Measurements from ENCODE around the gene MED1.
"Not testable (repeated sequence)": the region's sequence is repeated elsewhere in the genome, so short reads cannot be mapped to it uniquely, and the experiment has no call there.

MED1 gene

DNA sequence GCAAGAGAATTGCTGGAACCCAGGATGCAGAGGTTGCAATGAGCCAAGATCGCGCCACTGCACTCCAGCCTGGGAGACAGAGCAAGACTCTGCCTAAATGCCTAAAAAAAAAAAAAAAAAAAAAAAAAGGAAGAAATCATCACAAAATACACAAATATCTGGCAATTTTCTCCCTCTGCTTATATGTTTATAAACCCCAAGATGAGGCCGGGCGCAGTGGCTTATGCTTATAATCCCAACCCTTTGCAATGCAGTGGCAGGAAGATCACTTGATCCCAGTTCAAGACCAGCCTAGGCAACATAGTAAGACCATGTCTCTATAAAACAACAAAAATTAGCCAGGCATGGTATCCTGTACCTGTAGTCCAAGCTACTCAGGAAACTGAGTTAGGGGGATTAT, 21.5 kb downstream of the MED1 start:
- no peak for DNase-seq

DNA sequence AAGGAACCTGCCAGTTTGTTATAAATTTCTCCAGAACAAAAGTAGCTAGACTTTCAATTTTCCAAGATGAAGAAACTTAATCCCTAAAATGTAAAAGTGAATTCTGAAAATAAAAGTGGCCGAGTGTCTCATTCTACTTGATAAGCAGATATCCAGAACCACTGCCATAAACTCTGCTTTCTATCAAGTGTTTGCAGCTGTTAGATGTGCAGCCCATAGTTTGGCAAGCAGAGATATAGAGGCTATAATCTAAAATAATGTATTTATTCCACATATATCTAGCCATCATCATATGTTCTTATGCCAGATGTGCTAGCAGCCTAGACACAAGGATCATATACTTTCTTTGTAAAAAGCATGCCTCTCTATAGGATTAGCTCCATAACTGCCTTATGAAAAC, 34.9 kb downstream of the MED1 start:
- DNase-seq, result no peak

DNA sequence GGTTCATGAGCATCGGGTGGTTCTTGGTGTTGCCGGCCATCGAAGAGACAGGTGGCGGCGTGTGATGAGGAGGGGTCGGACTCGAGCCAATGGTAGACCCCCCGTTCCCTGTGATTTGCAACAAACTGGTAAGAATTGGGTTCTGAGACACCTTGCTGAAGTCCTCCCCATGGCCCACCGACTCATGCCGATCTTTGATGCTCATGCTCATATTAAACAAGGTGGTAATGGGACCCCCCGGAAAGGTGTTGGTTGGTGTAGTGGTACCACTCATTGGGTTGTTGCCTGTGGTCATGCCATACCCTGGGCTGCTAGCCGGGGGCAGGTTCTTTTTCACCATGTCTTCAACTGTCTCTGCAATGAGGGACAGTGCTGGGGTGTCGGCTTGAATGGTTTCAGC, 40.8 kb downstream of the MED1 start:
- no peak for DNase-seq

DNA sequence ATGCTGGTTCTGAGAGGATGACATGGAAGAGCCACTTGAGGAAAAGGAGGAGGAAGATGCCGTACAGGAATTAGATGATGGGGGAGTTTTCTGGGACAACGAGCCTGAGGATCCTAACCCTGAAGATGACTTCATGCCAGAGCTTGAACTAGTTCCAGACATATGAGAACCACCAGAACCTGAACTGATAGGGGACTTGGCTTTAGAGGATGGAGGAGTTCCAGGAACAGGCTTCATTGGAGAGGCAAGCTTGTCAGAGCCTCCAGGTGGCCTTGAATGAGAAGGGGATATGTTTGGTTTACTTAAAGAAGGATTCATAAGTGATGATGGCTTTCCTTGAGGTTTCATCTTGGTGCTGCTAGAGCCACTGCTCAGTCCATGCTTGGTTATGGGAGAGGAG, 42.7 kb downstream of the MED1 start:
- no peak for DNase-seq

DNA sequence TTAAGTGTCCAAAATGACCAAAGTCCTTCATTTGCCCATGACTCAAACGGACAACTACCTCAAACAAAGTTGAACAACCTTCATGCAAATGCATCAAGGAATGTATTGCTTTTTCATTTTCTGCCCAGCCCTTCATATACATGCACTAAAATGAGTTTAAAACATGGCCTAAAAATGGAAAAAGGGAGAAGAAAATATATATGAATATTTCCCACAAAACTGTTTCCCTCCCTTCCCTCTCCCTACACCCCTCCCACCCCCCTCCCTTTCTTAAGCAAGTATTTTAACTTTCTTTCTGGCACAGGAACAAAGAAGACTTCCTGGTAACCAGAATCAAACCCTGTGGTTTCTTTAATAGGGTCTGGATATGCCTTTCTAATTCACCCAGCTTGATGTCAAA, 44.1 kb downstream of the MED1 start:
- DNase-seq, result no peak

DNA sequence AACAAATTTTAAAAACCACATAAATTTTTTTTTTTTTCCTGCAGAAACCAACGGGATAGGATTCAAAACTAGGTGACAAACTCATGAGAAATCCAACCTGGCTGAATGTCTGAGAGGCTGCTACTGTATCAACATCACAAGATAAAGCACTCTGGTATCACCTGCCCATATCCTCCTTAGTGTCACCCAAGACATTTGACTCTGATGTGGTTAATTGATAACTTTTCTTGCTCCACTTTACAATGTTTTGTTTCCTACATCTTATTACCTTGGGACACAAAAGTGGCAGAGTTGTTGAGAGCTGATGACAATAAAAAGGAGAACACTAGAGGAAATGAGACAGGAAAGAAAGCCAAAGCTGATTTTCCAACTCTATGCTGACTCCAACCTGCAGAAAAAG, 45.6 kb downstream of the MED1 start:
- DNase-seq, result no peak

DNA sequence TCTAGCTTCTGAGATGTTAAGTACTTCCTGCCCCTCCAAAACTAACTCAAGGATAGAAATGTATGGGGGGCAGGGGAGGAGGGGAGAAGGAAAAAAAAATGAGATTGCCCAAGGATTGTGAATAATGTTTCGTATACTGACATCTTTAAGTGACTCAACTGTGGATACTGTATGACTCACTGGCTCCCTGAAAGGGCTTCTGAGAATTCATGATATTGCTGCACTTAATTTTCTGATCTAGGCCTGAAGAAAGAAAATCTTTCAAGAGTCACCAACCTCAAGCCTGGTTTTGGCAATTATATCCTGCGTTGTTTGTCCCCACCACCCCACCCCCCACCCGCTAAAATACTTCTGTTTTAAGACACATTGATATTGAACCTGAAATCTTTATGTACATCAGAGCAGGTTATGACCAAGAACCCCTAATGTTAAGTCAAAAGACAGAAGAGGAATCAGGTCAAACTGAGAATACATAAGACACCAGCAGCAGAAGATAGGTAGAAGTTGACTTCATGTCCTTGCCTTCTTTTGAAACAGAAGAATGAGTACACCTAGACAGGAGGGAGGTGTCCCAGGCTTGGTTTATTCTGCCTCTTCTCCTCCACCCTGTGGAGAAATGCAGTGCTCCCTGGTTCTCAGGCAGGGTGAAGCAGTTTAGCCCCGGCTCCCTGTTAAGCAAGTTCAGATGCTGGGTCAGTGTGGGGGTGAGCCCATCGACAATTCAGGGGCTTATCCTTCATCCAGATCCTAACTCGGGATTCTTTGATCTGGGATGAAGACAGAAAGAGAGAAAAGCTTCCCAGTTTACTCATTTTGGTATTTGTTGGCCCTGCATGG, 46.3 kb downstream of the MED1 start:
- DNase-seq, result no peak

DNA sequence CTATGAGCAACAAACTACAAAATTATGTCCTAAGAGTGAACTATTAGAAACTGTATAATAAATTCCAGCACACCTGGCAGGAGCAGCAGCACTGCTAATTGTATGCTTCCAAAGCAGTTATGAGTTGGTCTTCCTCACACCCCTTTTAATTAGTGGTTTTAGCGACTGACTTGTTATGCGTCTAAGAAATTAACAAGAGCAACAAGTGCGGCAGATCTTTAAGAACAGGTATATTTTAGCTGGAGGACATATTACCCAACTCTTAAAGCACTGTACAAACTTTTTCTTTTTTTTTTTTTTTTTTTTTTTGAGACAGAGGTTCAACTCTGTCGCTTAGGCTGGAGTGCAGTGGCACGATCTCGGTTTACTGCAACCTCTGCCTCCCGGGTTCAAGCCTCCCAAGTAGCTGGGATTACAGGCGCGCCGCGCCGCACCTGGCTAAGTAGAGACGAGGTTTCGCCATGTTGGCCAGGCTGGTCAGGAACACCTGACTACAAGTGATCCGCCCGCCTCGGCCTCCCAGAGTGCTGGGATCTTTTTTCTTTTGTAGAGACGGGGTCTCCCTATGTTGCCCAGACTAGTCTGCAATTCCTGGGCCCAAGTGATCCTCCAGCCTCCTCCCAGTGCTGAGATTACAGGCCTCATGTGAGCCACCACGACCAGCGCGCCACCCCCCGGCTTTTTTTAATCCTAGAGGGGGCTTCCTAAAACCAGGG, 48.0 kb downstream of the MED1 start:
- DNase-seq, result no peak

DNA sequence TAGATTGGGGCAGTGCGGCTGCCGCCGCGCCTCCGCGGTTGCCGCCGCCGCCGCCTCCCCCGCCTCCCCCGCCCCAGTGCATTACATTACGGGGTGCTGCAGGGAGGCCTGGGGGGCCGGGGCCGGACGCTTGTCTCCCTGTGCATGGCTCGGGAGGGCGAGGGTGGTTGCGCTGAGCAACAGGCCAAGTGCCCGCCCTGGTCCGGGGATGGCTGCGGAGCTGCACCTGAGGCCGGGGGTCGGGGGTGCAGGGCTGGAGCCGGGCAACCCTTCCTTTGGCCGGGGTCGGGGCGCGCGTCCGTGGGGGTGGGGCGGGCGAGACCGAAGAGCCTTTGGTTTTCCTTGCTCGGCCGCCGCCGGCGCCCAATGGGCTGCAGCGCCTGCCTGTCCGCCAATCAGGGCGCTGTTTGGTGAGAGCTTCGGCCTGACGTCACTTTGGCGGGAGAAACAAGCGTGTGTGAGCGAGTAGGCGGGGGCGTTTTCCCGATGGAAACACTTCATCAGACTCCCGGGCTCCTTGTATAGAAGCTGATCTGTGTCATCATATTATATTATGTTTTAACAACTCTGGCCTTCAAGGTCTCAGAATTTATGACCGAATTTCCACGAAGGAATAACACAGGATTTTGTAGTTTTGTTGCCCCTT, 48.7 kb downstream of the MED1 start:
- DNase-seq, result peak; percentile 74

DNA sequence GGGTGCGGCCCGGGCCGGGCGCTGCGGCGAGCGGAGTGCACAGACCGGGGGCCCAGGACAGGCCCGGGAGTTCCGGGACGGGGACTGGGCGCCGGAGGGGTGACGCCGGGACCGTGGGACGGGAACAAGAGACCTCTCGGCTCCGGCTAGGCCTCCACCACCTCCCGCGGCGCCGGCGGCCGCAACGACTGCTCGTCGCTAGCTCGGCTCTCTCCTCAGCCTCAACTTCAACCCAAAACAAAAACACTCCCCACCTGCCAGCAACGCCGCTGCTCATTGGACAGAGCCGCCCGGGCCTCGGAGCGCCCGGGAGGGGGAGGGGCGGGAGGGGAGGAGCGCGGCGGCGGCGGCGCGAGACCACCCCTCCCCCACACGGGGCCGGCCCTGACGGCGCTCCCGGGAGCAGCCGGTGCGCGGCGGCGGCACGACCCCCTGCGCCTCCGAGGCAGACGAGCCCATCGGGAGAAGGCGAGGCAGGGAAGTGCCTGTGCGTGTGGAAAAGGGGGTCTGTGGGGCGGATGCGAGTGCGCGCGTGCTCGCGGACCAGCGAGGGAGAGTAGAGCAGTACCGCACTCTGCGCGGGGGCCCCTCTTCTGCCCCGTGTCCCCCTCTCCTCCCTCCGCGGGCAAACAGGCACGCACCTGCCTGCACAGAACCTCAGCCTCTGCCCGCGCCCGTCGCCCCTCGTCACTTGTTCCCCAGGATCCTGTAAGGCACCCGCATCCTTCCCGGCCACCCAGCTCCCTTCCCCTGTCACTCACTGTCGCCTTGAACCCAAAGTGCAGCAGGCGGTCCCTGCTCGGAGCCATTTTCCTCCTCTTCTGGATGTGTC, 49.4 kb downstream of the MED1 start, which contains the start of gene FBXL20:
Gene FBXL20 (minus strand): TSS at position 215 of the 832 bp plus-strand sequence. CDS start 224 bp downstream, outside the sequence.
- DNase-seq, result peak; percentile 89

DNA sequence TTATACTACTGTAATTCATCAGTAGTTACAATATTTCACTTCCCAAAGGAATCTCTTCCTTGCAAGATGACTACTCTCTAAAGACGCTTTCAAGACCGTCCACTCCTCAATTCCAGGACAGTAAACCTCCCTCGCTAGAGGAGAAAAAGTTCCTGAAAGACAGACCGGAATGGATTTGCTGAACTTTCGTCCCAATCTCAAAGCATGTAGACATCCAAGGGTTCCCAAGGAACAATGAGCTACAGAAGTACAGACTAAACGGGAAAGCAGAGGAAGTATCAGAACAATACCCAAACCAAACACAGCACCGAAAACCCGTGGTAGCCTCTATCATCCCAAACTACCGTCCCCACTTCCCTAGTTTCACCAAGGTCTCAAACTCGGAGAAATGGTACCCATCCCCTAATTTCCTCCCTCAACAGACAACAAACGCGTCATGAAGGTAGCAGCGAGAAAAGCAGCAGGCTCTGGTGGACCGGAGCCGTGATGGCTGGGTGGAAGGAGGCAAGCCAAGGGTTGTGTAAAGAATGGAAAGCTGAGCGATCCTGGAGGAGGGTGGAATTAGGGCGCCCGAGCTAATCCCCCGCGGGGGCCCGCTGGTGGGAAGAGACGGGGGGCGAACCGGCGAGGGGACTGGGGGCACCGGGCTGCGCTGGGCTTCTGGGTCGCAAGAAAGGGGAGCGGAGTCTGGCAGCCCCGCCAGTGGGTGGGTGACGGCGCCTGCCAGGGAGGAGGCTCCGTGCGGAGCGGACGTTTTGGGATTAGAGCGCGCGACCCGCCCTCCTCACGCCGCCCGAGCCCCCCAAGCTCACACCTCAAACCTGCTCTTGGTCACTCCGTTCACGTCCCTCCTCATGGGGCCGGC, 50.3 kb downstream of the MED1 start:
- DNase-seq, result no peak

DNA sequence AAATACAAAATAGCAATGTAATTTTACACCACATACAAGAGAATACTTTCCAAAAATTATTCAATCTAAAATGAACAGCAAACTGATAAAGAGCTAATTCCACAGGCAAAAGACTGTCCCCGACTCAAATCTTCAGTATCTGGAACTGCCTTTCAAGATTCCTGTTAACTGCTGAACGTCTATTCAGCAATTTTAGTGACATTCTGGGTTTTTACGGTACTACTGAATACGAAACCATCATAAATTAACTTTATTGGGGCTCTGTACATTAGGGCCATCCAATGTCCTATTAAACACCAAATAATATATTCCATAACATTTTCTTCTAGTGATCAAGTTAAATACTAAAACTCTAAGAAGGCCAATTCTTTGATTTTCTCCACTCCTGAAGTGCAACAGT, 51.3 kb downstream of the MED1 start:
- DNase-seq, result no peak

DNA sequence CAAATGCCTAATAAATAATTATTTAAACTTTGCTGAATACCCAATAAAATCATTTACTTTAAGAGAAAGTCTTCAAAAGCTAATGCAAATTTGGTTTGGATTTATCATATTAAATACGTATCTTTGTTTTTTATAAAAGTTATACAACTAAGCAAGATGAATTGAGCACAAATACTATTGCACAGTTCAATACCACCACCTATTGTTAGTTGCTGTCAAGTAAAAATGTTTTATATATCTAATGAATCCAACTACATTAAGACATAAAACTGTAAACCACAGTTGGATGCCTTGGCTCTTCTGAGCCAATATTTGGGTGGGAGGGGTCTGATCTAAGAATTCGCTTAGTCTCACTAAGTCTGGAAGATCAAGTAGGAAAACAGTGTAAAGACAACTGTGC, 57.3 kb downstream of the MED1 start:
- DNase-seq, result no peak

DNA sequence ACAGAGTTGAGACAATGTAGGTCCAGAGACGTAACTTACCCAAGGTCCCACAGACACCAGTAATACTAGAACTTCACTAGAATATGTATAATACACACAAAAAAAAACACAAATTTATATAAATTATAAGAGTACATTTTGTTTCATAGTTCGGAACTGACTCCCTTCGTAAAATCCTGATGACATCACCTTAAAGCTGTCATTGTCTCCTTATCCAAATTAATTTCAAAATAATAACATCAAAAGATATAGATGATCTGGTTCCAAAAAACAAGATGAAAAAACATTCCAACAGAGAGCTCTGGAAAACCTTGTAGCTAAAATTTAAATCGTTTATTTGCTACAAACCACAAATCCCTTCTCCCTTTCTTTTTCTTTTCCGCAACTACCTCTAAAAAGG, 59.6 kb downstream of the MED1 start:
- no peak for DNase-seq

DNA sequence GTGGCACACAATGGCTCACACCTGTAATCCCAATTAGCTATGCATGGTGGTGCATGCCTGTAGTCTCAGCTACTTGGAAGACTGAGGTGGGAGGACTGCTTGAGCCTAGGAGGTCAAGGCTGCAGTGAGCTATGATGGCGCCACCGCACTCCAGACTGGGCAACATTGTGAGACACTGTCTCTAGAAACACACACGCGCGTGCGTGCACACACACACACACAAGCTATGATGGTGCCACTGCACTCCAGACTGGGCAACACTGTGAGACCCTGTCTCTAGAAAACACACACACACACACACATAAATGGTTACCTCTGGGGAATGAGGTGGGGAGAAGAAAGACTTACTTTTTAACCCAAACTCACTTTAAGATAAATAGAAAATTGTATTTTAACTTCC, 66.0 kb downstream of the MED1 start:
- DNase-seq, result no peak

DNA sequence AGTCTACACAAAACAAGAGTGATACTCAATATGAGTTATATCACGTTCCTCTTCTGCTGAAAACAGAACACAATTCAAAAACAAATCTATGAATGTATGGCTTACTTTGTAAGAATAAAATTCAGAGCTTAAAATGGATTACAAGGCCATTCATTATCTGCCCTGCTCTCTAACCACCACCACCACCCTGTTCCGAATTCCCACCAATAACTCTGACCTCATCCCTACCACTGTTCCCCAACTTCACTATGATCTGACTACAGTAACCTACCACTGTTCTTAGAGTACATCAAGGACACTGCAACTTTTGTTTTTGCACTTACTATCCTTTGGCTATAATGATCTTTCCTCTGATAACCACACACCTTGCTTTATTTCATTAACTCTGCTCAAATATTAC, 70.9 kb downstream of the MED1 start:
- no peak for DNase-seq

DNA sequence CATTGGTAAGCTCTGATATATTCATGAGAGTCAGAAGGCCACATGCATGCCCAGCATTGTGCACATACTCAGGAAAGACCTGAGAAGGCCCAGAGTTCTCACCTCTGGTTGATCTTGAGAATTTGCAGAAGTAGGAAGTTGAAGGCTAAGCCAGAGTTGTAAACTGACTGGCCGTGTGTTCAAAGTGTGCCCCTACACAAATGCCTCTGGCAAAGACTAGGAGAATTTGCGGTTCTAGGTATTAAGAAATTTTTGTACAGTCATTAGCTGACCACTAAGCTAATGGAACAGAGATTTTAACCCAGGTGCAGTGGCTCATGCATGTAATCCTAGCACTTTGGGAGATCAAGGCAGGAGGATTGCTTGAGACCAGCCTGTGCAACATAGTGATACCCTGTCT, 74.6 kb downstream of the MED1 start:
- DNase-seq, result no peak

DNA sequence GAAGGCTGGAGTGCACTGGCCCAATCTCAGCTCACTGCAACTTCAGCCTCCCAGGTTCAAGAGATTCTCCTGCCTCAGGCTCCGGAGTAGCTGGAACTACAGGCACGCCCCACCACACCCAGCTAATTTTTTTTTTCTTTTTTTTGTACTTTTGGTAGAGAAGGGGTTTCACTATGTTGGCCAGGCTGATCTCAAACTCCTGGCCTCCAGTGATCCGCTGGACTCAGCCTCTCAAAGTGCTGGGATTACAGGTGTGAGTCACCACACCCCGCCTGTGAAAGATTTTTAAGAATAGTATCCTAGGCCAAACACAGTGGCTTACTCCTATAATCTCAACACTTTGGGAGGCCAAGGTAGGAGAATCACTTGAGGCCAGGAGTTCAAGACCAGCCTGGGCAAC, 83.3 kb downstream of the MED1 start:
- not testable (repeated sequence) for DNase-seq

DNA sequence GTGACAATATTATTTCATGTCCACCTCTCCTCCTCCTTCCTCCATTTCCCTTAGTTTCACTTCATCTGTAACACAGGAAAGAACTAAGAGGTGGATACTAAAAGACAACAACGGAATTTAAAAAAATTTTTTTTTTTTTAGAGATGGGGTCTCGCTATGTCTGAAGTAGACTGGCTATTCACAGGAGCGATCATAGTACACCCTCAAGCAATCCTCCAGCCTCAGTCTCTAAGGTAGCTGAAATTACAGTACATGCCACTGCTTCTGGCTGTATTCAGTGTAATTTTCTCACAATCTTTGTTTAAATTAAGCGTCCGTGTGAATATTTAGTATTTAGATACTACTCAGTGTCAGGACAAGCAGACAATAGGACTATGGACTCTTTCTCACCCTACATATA, 85.2 kb downstream of the MED1 start:
- no peak for DNase-seq

DNA sequence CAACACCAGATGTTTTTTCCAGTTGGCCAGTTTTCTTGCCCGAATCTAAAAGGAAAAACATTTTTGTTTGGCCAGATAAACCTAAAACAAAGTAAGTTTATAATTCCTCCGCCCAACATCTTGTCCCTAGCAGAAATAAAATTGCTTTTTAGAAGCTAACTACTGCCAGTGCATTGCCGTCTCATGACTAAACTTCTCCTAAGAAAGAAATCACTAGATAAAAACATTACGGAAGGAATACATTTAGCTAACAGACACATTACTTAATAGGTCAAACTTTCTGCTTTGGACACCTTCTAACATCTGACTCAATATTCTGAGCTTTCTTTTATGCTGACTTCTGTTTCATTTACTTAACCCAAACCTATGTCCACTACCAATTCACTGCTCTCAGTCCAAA, 85.8 kb downstream of the MED1 start:
- no peak for DNase-seq

DNA sequence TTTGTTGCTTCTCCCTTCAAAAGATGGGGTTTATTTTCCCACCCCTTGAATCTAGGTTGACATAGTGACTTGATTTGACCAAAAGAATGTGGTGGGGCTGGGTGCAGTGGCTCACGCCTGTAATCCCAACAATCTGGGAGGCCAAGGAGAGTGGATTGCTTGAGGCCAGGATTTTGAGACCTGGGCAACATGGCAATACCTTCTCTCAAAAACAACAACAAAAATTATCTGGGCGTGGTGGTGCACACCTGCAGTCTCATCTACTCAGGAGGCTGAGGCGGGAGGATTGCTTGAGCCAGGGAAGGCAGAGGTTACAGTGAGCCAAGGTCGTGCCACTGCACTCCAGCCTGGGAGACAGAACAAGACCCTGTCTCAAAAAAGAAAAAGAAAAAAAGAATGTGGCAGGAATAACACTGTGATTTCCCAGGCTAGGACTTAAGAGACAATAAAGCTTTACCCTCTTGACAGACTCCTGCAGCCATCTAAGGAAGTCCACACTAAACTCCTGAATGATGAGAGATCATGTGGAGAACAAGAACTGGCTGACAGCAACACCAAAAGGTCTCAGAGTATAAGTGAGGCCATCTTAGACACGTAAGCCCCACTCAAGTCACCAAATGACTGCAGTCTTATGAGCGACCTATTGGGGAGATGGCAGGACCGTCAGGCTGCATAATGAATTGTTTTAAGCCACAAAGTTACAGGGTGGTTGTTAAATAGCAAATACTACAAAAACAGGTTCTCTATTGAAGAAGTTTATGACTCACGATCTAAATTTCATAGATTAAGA, 86.6 kb downstream of the MED1 start:
- DNase-seq, result no peak
